ENCODE results near the gene FAM110C. TPM values are rescaled to one million over a fixed set of nuclear protein-coding genes. Genes with fewer than 3 reads are reported as not detected.
"Not testable (repeated sequence)": the region's sequence is repeated elsewhere in the genome, so short reads cannot be mapped to it uniquely, and the experiment has no call there.

The FAM110C gene
- total RNA-seq, 1 donor from 2014 or later, result 4.2 TPM

DNA sequence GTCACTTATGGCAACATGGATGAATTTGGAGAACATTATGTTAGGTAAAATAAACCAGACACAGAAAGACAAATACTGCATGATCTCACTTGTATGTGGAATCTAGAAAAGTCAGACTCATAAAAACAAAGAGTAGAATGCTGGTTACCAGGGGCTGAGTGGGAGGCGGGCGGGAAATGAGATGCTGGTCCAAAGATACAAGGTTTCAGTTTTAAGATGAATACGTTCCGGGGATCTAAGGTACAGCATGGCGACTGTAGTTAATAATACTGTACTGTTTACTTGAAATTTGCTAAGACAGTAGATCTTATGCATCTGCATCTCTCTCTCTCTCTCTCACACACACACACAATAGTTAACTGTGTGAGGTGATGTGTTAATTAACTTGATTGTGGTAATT is 14.2 kb downstream of the FAM110C start:
- H3K36me3 Mint-ChIP-seq (ENCODE audit: insufficient read depth), result no peaks in the 10 kb centered on the region
- TF ChIP-seq CTCF (IDR thresholded peaks at IDR 0.05; ENCODE audit: unreplicated experiment), result no peak
- H3K4me3 Mint-ChIP-seq (ENCODE audit: low read depth), result no peak overlapping the region
- no peak overlapping the region for H3K27ac Mint-ChIP-seq
- peaks cover 7% of the 10 kb centered on the region for H3K27me3 Mint-ChIP-seq
- peaks cover 10% of the 10 kb centered on the region for H3K4me1 Mint-ChIP-seq (ENCODE audit: low read depth)
- H3K9me3 Mint-ChIP-seq (ENCODE audit: low read depth), result no peaks in the 10 kb centered on the region
- DNase-seq (ENCODE audit: low spot score, unreplicated experiment), result no peak

DNA sequence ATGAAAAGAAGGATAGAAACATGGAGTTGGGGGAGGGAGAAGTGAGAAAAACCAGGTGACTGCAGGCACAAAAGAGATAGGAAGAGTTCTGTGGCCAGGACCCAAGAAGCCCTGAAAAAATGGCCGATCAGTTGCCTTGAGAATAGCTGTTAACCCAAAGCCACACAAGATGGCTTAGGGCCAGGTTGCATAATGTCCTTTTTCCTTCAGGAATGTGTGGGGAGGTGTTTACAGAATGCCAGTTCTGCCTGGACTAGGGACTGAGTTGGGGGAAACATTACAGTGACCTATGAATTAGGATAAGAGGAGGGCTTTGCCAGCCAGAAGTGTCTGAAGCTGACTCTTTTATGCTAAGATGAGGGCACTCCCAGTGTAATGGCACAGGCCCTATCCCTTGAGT is 17.1 kb downstream of the FAM110C start:
- Mint-ChIP-seq H3K36me3 (ENCODE audit: insufficient read depth) (no peaks in the 10 kb centered on the region), H3K4me3 (ENCODE audit: low read depth) (no peak overlapping the region), H3K9me3 (ENCODE audit: low read depth) (no peaks in the 10 kb centered on the region), H3K27ac (no peak overlapping the region), H3K4me1 (ENCODE audit: low read depth) (peaks cover 3% of the 10 kb centered on the region), H3K27me3 (peaks cover 7% of the 10 kb centered on the region)
- TF ChIP-seq CTCF (IDR thresholded peaks at IDR 0.05; ENCODE audit: unreplicated experiment), result no peak
- DNase-seq (ENCODE audit: low spot score, unreplicated experiment), result no peak

DNA sequence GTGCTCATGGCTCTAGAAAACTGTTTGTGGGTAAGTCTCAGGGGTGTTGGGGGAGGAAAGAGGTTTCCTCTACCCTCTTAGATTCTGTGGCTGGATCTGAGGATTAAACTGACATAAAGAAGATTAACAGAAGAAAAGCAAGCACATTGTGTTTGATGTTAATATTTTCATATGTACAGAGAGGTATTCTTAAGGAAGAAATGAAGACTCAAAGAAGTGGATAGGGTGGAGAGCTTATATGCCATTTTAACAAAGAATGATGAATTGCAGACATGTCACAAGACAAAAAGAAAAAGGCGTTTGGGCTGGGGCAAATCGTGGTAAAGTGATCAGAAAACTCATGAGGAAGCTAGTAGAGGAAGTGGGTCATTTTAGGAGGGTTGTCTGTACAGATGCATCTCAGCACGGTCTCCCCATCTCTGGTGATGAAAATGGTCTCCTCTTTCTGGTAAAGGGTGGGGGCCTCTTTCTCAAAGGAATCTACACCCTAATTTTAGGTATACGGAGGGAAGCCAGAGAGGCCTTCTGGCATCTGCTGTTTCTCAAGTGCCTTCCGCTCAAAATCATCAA is 17.8 kb downstream of the FAM110C start:
- Mint-ChIP-seq H3K4me1 (ENCODE audit: low read depth) (peaks cover 9% of the 10 kb centered on the region), H3K27me3 (peaks cover 7% of the 10 kb centered on the region), H3K9me3 (ENCODE audit: low read depth) (no peaks in the 10 kb centered on the region), H3K36me3 (ENCODE audit: insufficient read depth) (no peaks in the 10 kb centered on the region), H3K27ac (no peak overlapping the region), H3K4me3 (ENCODE audit: low read depth) (no peak overlapping the region)
- no peak for TF ChIP-seq CTCF (IDR thresholded peaks at IDR 0.05; ENCODE audit: unreplicated experiment)
- no peak for DNase-seq (ENCODE audit: low spot score, unreplicated experiment)

GRCh38 chr2:26891-27290 is 19.4 kb downstream of the FAM110C start:
- Mint-ChIP-seq H3K36me3 (ENCODE audit: insufficient read depth) (no peaks in the 10 kb centered on the region), H3K4me1 (ENCODE audit: low read depth) (peaks cover 14% of the 10 kb centered on the region), H3K4me3 (ENCODE audit: low read depth) (no peak overlapping the region), H3K9me3 (ENCODE audit: low read depth) (no peaks in the 10 kb centered on the region), H3K27me3 (peaks cover 7% of the 10 kb centered on the region), H3K27ac (no peak overlapping the region)
- no peak for TF ChIP-seq CTCF (IDR thresholded peaks at IDR 0.05; ENCODE audit: unreplicated experiment)
- no peak for DNase-seq (ENCODE audit: low spot score, unreplicated experiment)

GRCh38 chr2:25543-25942 is 20.8 kb downstream of the FAM110C start:
- H3K4me3 Mint-ChIP-seq (ENCODE audit: low read depth), result no peak overlapping the region

GRCh38 chr2:24591-24990 is 21.7 kb downstream of the FAM110C start:
- H3K4me3 Mint-ChIP-seq (ENCODE audit: low read depth); DNase-seq (ENCODE audit: low spot score, unreplicated experiment): not testable (repeated sequence)

More at GRCh38 chr2:25543-25942, 20.8 kb downstream of the FAM110C start:
- Mint-ChIP-seq H3K9me3 (ENCODE audit: low read depth) (no peaks in the 10 kb centered on the region), H3K4me1 (ENCODE audit: low read depth) (peaks cover 14% of the 10 kb centered on the region), H3K27me3 (peaks cover 7% of the 10 kb centered on the region), H3K36me3 (ENCODE audit: insufficient read depth) (no peaks in the 10 kb centered on the region), H3K27ac (no peak overlapping the region)
- no peak for TF ChIP-seq CTCF (IDR thresholded peaks at IDR 0.05; ENCODE audit: unreplicated experiment)
- no peak for DNase-seq (ENCODE audit: low spot score, unreplicated experiment)

More at GRCh38 chr2:24591-24990, 21.7 kb downstream of the FAM110C start:
- not testable (repeated sequence) for H3K36me3 Mint-ChIP-seq (ENCODE audit: insufficient read depth); H3K27me3 Mint-ChIP-seq; H3K9me3 Mint-ChIP-seq (ENCODE audit: low read depth); H3K27ac Mint-ChIP-seq
- peaks cover 14% of the 10 kb centered on the region for H3K4me1 Mint-ChIP-seq (ENCODE audit: low read depth)

Data from progenitor cell of endocrine pancreas (in vitro differentiated cells).